Right cardiac atrium (tissue), 5 donors: ENCODE results near the gene VILL. TPM values are rescaled to one million over a fixed set of nuclear protein-coding genes. Genes with fewer than 3 reads are reported as not detected.
A peak's percentile ranks its signal among the peaks of the same experiment; 100 is the strongest.
"Not testable (repeated sequence)": the region's sequence is repeated elsewhere in the genome, so short reads cannot be mapped to it uniquely, and the experiment has no call there.

Source experiments
- ATAC-seq, 2 donors: fragments of 200-7000 bp; cut with Tn5 transposase; one replicate each; pipeline versions ENCODE4 v1.8.0 to v1.9.1; 2020; ENCODE audit warnings: moderate library complexity in 2 of 2, mild to moderate bottlenecking in 1 of 2
- DNase-seq, 3 donors: peaks; one replicate each; pipeline ENCODE4 v3.0.0-alpha.2; 2020
- H3K27ac ChIP-seq: one replicate; pipeline ENCODE4 v1.5.1; 2013; ENCODE audit warnings: mild to moderate bottlenecking, low read length, control low read depth, moderate library complexity
- H3K27me3 ChIP-seq: one replicate; pipeline ENCODE4 v1.6.1; 2013; ENCODE audit not compliant: control insufficient read depth, insufficient read depth
- H3K4me1 ChIP-seq: one replicate; pipeline ENCODE4 v1.6.1; 2013; ENCODE audit warnings: low read length; ENCODE audit not compliant: control insufficient read depth, insufficient read depth
- H3K4me3 ChIP-seq: one replicate; pipeline ENCODE4 v1.5.1; 2013; ENCODE audit warnings: low read length, control low read depth
- H3K9me3 ChIP-seq: one replicate; pipeline ENCODE4 v1.6.1; 2013; ENCODE audit warnings: low read length; ENCODE audit not compliant: control insufficient read depth
- WGBS: extraction: QIAGEN DNeasy Blood & Tissue Kit; methylation state at CpG from one replicate; pipeline ENCODE4 v1.1.7; 2013; 5-methylcytosine and 5-hydroxymethylcytosine counted together
- intact Hi-C, 4 donors: fragments of 100-400 bp; cut with DNase I; formaldehyde crosslinking; loops; one replicate each; pipeline versions ENCODE4 v1.11.0 to v1.14.0; 2022 to 2023
- polyA plus RNA-seq: library from polyadenylated mRNA; stranded (reverse); fragments of 200-250 nt; gene quantifications from one replicate; pipeline ENCODE4 v1.2.3, GENCODE V29; 2013
- total RNA-seq, 4 donors: library from RNA; stranded (reverse); fragmentation: NEBNext Ultra II Directional; extraction: Animal tissue kit (Norgen Biotek cat#: 25700); gene quantifications; one replicate each; pipeline ENCODE4 v1.2.1, GENCODE V29; 2021
- donor health status: healthy with polysubstance abuse.
- donor health status: DM: no; HTN: yes; CAD: no.
- donor health status: DM: no; HTN: no; CAD: no.
- donor health status: DM: no; HTN: yes; CAD: no; lungs with severe emphysema.
- donor health status: DM: yes; HTN: yes; CAD: no.

The VILL gene
- total and polyA plus RNA-seq, 5 donors = 4.0 to 9.7 (median 8.4) TPM

GRCh38 chr3:37964146-37964545, 26.4 kb upstream of the VILL start:
- WGBS = 96% methylated on average over 3 of the region's 3 CpGs
- no peaks in the 10 kb centered on the region for H3K9me3 ChIP-seq
- H3K4me1 ChIP-seq = no peaks in the 10 kb centered on the region
- intact Hi-C loops = no loop called here
- ATAC-seq = no peak
- no peak overlapping the region for H3K27ac ChIP-seq
- H3K4me3 ChIP-seq = no peak overlapping the region
- H3K27me3 ChIP-seq = no peaks in the 10 kb centered on the region
- DNase-seq = no peak

- Histone ChIP-seq H3K27ac (no peak overlapping the region), H3K27me3 (no peaks in the 10 kb centered on the region), H3K4me1 (peaks cover 4% of the 10 kb centered on the region), H3K9me3 (no peaks in the 10 kb centered on the region), H3K4me3 (no peak overlapping the region)
- no peak for ATAC-seq
- WGBS = 95% methylated on average over 1 of the region's 1 CpG
- intact Hi-C loops = loop anchor here in 1 of 4 donors (5.0 kb wide), 1 partner anchor 107 kb away; no protein-coding TSS in a partner anchor
- DNase-seq = no peak
Measured at GRCh38 chr3:37964716-37965115, 25.9 kb upstream of the VILL start.

GRCh38 chr3:37967260-37967881, 23.2 kb upstream of the VILL start:
- DNase-seq (peak; percentile 73 to 87 (median 79)), ATAC-seq (peak; percentile 70 to 73)
- Histone ChIP-seq H3K4me3 (no peak overlapping the region), H3K27me3 (no peaks in the 10 kb centered on the region), H3K4me1 (peaks cover 4% of the 10 kb centered on the region), H3K27ac (no peak overlapping the region), H3K9me3 (no peaks in the 10 kb centered on the region)
- WGBS = 50% methylated on average over 7 of the region's 7 CpGs
- intact Hi-C loops = loop anchor here in 2 of 4 donors (2.0 to 5.0 kb wide), 2 partner anchors 110 to 111 kb away; no protein-coding TSS in a partner anchor

- Histone ChIP-seq H3K9me3 (no peaks in the 10 kb centered on the region), H3K27ac (peak overlapping the region; percentile 69), H3K4me1 (peaks cover 4% of the 10 kb centered on the region), H3K27me3 (no peaks in the 10 kb centered on the region), H3K4me3 (no peak overlapping the region)
- 51% methylated on average over 9 of the region's 9 CpGs for WGBS
- no peak for ATAC-seq
- intact Hi-C loops = loop anchor here in 3 of 4 donors (2.0 to 5.0 kb wide), 3 partner anchors 111 to 113 kb away; no protein-coding TSS in a partner anchor
- DNase-seq = no peak
Measured at GRCh38 chr3:37968199-37968598, 22.4 kb upstream of the VILL start.

GRCh38 chr3:37968813-37969595, 21.6 kb upstream of the VILL start:
- intact Hi-C loops = loop anchor here in 3 of 4 donors (2.0 to 5.0 kb wide), 3 partner anchors 112 to 114 kb away; no protein-coding TSS in a partner anchor
- DNase-seq (peak in 2 of 3 donors; percentile 69 to 76), ATAC-seq (peak; percentile 64 to 74)
- no peaks in the 10 kb centered on the region for H3K9me3 ChIP-seq
- no peak overlapping the region for H3K4me3 ChIP-seq
- H3K27ac ChIP-seq = peak overlapping the region; percentile 69
- peaks cover 4% of the 10 kb centered on the region for H3K4me1 ChIP-seq
- H3K27me3 ChIP-seq = no peaks in the 10 kb centered on the region
- 53% methylated on average over 15 of the region's 15 CpGs for WGBS

- intact Hi-C loops = loop anchor here in 3 of 4 donors (2.0 to 5.0 kb wide), 3 partner anchors 112 to 115 kb away; no protein-coding TSS in a partner anchor
- no peaks in the 10 kb centered on the region for H3K9me3 ChIP-seq
- ATAC-seq = peak; percentile 42 to 51
- peak in 2 of 3 donors; percentile 50 to 80 for DNase-seq
- H3K4me3 ChIP-seq = no peak overlapping the region
- no peaks in the 10 kb centered on the region for H3K27me3 ChIP-seq
- no peak overlapping the region for H3K27ac ChIP-seq
- H3K4me1 ChIP-seq = peaks cover 4% of the 10 kb centered on the region
- WGBS = 53% methylated on average over 7 of the region's 7 CpGs
Measured at GRCh38 chr3:37969596-37970100, 20.9 kb upstream of the VILL start.

- 92% methylated on average over 5 of the region's 5 CpGs for WGBS
- no peak for ATAC-seq
- Histone ChIP-seq H3K27me3 (no peaks in the 10 kb centered on the region), H3K4me3 (no peak overlapping the region), H3K27ac (no peak overlapping the region), H3K9me3 (no peaks in the 10 kb centered on the region), H3K4me1 (peaks cover 4% of the 10 kb centered on the region)
- intact Hi-C loops = no loop called here
- DNase-seq = no peak
Measured at GRCh38 chr3:37970802-37971201, 19.8 kb upstream of the VILL start.

- Histone ChIP-seq H3K4me3 (no peak overlapping the region), H3K4me1 (peaks cover 4% of the 10 kb centered on the region), H3K27me3 (no peaks in the 10 kb centered on the region), H3K27ac (no peak overlapping the region), H3K9me3 (no peaks in the 10 kb centered on the region)
- no peak for DNase-seq
- no peak for ATAC-seq
- intact Hi-C loops = no loop called here
Measured at GRCh38 chr3:37971467-37971866, 19.1 kb upstream of the VILL start.

- WGBS = 97% methylated on average over 8 of the region's 8 CpGs
- DNase-seq, H3K9me3 ChIP-seq, H3K27me3 ChIP-seq, H3K4me1 ChIP-seq, H3K27ac ChIP-seq, intact Hi-C loops, H3K4me3 ChIP-seq, ATAC-seq: not testable (repeated sequence)
Measured at GRCh38 chr3:37972056-37972455, 18.5 kb upstream of the VILL start.

- 85% methylated on average over 12 of the region's 12 CpGs for WGBS
- intact Hi-C loops = no loop called here
- DNase-seq (no peak), ATAC-seq (no peak)
- H3K9me3 ChIP-seq = no peaks in the 10 kb centered on the region
- no peak overlapping the region for H3K27ac ChIP-seq
- no peak overlapping the region for H3K4me3 ChIP-seq
- H3K27me3 ChIP-seq = no peaks in the 10 kb centered on the region
- H3K4me1 ChIP-seq = peaks cover 4% of the 10 kb centered on the region
Measured at GRCh38 chr3:37973246-37974054, 17.1 kb upstream of the VILL start.
